Measurements from ENCODE around the gene TNFRSF11A.

The TNFRSF11A gene

GRCh38 chr18:62420513-62421209 is 95.6 kb downstream of the TNFRSF11A start:
- no peak for DNase-seq

- DNase-seq = peak; percentile 91 to 95
These were observed 100.5 kb downstream of the TNFRSF11A start for GRCh38 chr18:62425465-62426190.

GRCh38 chr18:62426191-62426488 is 101.0 kb downstream of the TNFRSF11A start:
- no peak for DNase-seq

GRCh38 chr18:62432176-62432575 is 107.1 kb downstream of the TNFRSF11A start:
- no peak for DNase-seq

GRCh38 chr18:62434798-62435197 is 109.7 kb downstream of the TNFRSF11A start:
- no peak for DNase-seq

GRCh38 chr18:62435435-62436031 is 110.4 kb downstream of the TNFRSF11A start:
- DNase-seq = no peak

GRCh38 chr18:62436636-62437234 is 111.6 kb downstream of the TNFRSF11A start:
- DNase-seq = no peak

GRCh38 chr18:62437235-62438017 is 112.3 kb downstream of the TNFRSF11A start:
- peak in 1 of 2 experiments; percentile 47 for DNase-seq

- no peak for DNase-seq
These were observed 112.9 kb downstream of the TNFRSF11A start for GRCh38 chr18:62438018-62438329.

- no peak for DNase-seq
These were observed 113.3 kb downstream of the TNFRSF11A start for GRCh38 chr18:62438402-62438801.

GRCh38 chr18:62438866-62439265 is 113.8 kb downstream of the TNFRSF11A start:
- no peak for DNase-seq
